Endothelial cell of umbilical vein (primary cell): ENCODE measurements around the gene KRTAP10-11. TPM values are rescaled to one million over a fixed set of nuclear protein-coding genes. Genes with fewer than 3 reads are reported as not detected.

ENCODE experiments used
- BruUV-seq: library from RNA; stranded (reverse); fragments of 400-500 nt; replicated peaks from 2 replicates; lab custom pipeline; 2021; lab: Mats Ljungman, UMichigan
- CTCF ChIA-PET: fragments of 300-600, 350-600 bp; sonication (Branson Sonifier 250); formaldehyde crosslinking; loops from one replicate; lab custom pipeline; 2021; ENCODE audit warnings: antibody characterized with exemption, inconsistent platforms; lab: Charles Lee
- POLR2A ChIA-PET: fragments of 300-600, 350-600 bp; sonication (Branson Sonifier 250); formaldehyde crosslinking; loops from one replicate; lab custom pipeline; 2021; ENCODE audit warnings: antibody characterized with exemption, inconsistent platforms; lab: Charles Lee
- DNase-seq: peaks from one replicate; pipeline ENCODE4 v3.0.0-alpha.2; 2011; ENCODE audit warnings: low read depth, low spot score
- FAIRE-seq: peaks from 2 replicates; lab custom pipeline; 2011; peaks lifted over from hg19 to GRCh38; lab: Jason Lieb, UNC
- H2AFZ ChIP-seq: 2 replicates; pipeline ENCODE4 v1.6.0; 2012; ENCODE audit warnings: low read depth, low read length, control low read depth, inconsistent platforms
- H3K27ac ChIP-seq: 2 replicates; pipeline ENCODE4 v1.5.1; 2011; ENCODE audit warnings: low read depth, mild to moderate bottlenecking, control low read depth, low read length, moderate library complexity; ENCODE audit not compliant: insufficient read depth
- H3K27me3 ChIP-seq, 2 experiments: 2 replicates each; pipeline versions ENCODE4 v1.6.0 to v1.6.1; 2011; ENCODE audit warnings: low read length in 2 of 2, mixed read lengths in 1 of 2; ENCODE audit not compliant: control insufficient read depth in 2 of 2, insufficient read depth in 2 of 2
- H3K36me3 ChIP-seq, 2 experiments: 2 replicates in 1 of 2; 3 replicates in 1 of 2; pipeline ENCODE4 v1.5.1; 2011; ENCODE audit warnings: low read length in 2 of 2, mild to moderate bottlenecking in 1 of 2, moderate library complexity in 1 of 2; ENCODE audit not compliant: control insufficient read depth in 2 of 2, insufficient read depth in 2 of 2; ENCODE audit errors: extremely low read depth in 1 of 2
- H3K4me1 ChIP-seq: 3 replicates; pipeline ENCODE4 v1.5.1; 2011; ENCODE audit warnings: mild to moderate bottlenecking, low read length; ENCODE audit not compliant: control insufficient read depth, insufficient read depth; ENCODE audit errors: extremely low read depth
- H3K4me2 ChIP-seq: 2 replicates; pipeline ENCODE4 v1.6.1; 2011; ENCODE audit warnings: low read length, control low read depth, mixed read lengths; ENCODE audit not compliant: insufficient read depth
- H3K4me3 ChIP-seq, 3 experiments: fragments of 200-600 bp in 1 of 3; sonication (generic), shearing (Covaris generic) in 1 of 3; replicated peaks in 1 of 3; 2 replicates each; pipeline ENCODE4 v1.5.1; 2011 to 2016; ENCODE audit warnings: control low read depth in 3 of 3, low read length in 3 of 3, mild to moderate bottlenecking in 2 of 3, inconsistent platforms in 1 of 3, low read depth in 1 of 3, moderate library complexity in 1 of 3; ENCODE audit not compliant: insufficient read depth in 1 of 3
- H3K79me2 ChIP-seq: 2 replicates; pipeline ENCODE4 v1.6.0; 2012; ENCODE audit warnings: low read length, inconsistent platforms; ENCODE audit not compliant: control insufficient read depth, insufficient read depth
- H3K9ac ChIP-seq: replicated peaks from 2 replicates; pipeline ENCODE3; 2011; ENCODE audit warnings: low read length, control low read depth; ENCODE audit not compliant: insufficient read depth; ENCODE audit errors: extremely low read depth
- H3K9me1 ChIP-seq: replicated peaks from 3 replicates; pipeline ENCODE4 v1.6.0; 2011; ENCODE audit warnings: mild to moderate bottlenecking, low read length; ENCODE audit not compliant: control insufficient read depth, insufficient read depth; ENCODE audit errors: extremely low read depth
- H3K9me3 ChIP-seq: replicated peaks from 2 replicates; pipeline ENCODE4 v1.5.1; 2012; ENCODE audit warnings: low read length, inconsistent platforms; ENCODE audit not compliant: control insufficient read depth, insufficient read depth
- H4K20me1 ChIP-seq: replicated peaks from 2 replicates; pipeline ENCODE3; 2011; ENCODE audit warnings: mild to moderate bottlenecking, low read length; ENCODE audit not compliant: control insufficient read depth, insufficient read depth; ENCODE audit errors: extremely low read depth
- EZH2 ChIP-seq: IDR thresholded peaks from 2 replicates; pipeline ENCODE4 v1.6.1; 2012; ENCODE audit warnings: borderline replicate concordance, low read depth, mild to moderate bottlenecking, moderate library complexity, low read length, inconsistent platforms; ENCODE audit not compliant: severe bottlenecking
- GATA2 ChIP-seq: IDR thresholded peaks from 2 replicates; pipeline ENCODE4 v1.7.0; 2011; ENCODE audit warnings: low read depth, mild to moderate bottlenecking, moderate library complexity, mixed read lengths, low read length; ENCODE audit not compliant: insufficient read length, insufficient read depth
- JUN ChIP-seq: IDR thresholded peaks from 2 replicates; pipeline ENCODE4 v1.6.1; 2011; ENCODE audit warnings: borderline replicate concordance, low read depth; ENCODE audit not compliant: insufficient read length, insufficient read depth
- POLR2A ChIP-seq: IDR thresholded peaks from 2 replicates; pipeline ENCODE4 v1.6.1; 2012; ENCODE audit warnings: low read depth, mild to moderate bottlenecking, control low read depth, low read length
- POLR2AphosphoS5 ChIP-seq: IDR thresholded peaks from 2 replicates; pipeline ENCODE4 v1.6.1; 2012; ENCODE audit warnings: low read depth, mild to moderate bottlenecking, control low read depth, low read length, moderate library complexity; ENCODE audit not compliant: insufficient read depth
- dilution Hi-C: fragments of 300-500 bp; cut with MboI; formaldehyde crosslinking; loops from one replicate; pipeline ENCODE4 v1.15.0; 2019; ENCODE audit warnings: low sequenced_read_pairs; ENCODE audit not compliant: extremely low pct_ligation_motif_present
- intact Hi-C: fragments of 100-400 bp; cut with micrococcal nuclease; formaldehyde crosslinking; loops from one replicate; pipeline ENCODE4 v1.10.0; 2022
- polyA plus RNA-seq, 4 experiments: library from polyadenylated mRNA; depleted of rRNA in 3 of 4; stranded (reverse) in 3 of 4; unstranded in 1 of 4; fragments of >200 nt; gene quantifications; 2 replicates each; pipeline versions ENCODE4 v1.2.1 to v1.2.3, GENCODE V29; 2011 to 2012; ENCODE audit warnings: missing spikeins in 1 of 4
- total RNA-seq: library from RNA; stranded (reverse); gene quantifications from 2 replicates; pipeline ENCODE4 v1.2.3, GENCODE V29; 2021
- TF ChIP-seq, protein P1 (sequence below): IDR thresholded peaks from 2 replicates; pipeline ENCODE4 v1.6.1; 2011; ENCODE audit not compliant: insufficient read depth, insufficient read length
- TF ChIP-seq, protein P2 (sequence below), 2 donors: IDR thresholded peaks; 1 replicate in 1 of 2; 2 replicates in 1 of 2; pipeline ENCODE4 v1.5.1; 2011; ENCODE audit warnings: low read length in 2 of 2, mild to moderate bottlenecking in 2 of 2, moderate library complexity in 2 of 2, control low read depth in 1 of 2, inconsistent platforms in 1 of 2, low read depth in 1 of 2; ENCODE audit not compliant: insufficient read depth in 1 of 2; ENCODE audit errors: extremely low read depth in 1 of 2

The KRTAP10-11 gene
- total and polyA plus RNA-seq, 2 donors (not counting 3 experiments of a cell fraction or from before 2014, with no cell fraction given), result not detected

DNA sequence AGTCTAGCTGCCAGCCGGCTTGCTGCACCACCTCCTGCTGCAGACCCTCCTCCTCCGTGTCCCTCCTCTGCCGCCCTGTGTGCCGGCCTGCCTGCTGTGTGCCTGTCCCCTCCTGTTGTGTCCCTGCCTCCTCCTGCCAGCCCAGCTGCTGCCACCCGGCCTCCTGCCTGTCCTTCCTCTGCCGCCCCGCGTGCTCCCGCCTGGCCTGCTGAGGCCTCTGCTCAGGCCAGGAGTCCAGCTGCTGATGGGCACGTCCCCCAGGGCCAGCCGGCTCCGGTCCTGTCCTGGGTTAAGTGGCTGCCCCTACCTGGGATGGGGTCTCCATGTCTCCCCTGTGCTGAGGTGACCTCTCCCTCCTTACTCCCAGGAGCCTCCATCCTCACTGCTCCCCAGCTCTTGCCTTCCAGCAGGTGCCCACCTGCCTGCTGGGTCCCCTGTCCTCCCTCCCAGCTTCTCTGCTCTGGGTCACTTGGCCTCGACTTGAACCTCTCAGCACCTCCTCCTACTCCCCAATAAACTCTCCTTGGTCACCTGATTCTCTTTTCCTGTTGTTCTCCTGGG, 33.5 kb upstream of the KRTAP10-11 start:
- CTCF ChIA-PET, result no interaction called here

More for the DNA sequence above, 33.5 kb upstream of the KRTAP10-11 start:
- Histone ChIP-seq H3K9me3 (peaks cover 5% of the 10 kb centered on the region), H4K20me1 (no peaks in the 10 kb centered on the region), H3K9ac (no peak overlapping the region), H3K4me3 (no peak overlapping the region), H3K27me3 (no peaks in the 10 kb centered on the region), H3K4me2 (no peak overlapping the region), H3K9me1 (no peaks in the 10 kb centered on the region), H3K4me1 (no peaks in the 10 kb centered on the region), H3K36me3 (no peaks in the 10 kb centered on the region), H3K27ac (no peak overlapping the region), H2AFZ (no peak overlapping the region), H3K79me2 (no peaks in the 10 kb centered on the region)
- dilution Hi-C loops (no loop called here), intact Hi-C loops (no loop called here)
- POLR2A ChIA-PET, result no interaction called here
- FAIRE-seq, result no peak
- no TSS peak for BruUV-seq
- no peak for TF ChIP-seq POLR2A
- TF ChIP-seq, protein P1, sequence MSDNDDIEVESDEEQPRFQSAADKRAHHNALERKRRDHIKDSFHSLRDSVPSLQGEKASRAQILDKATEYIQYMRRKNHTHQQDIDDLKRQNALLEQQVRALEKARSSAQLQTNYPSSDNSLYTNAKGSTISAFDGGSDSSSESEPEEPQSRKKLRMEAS, result no peak
- no peak for TF ChIP-seq POLR2AphosphoS5
- no peak for TF ChIP-seq EZH2
- TF ChIP-seq JUN, result no peak
- TF ChIP-seq GATA2, result no peak
- TF ChIP-seq, protein P2, sequence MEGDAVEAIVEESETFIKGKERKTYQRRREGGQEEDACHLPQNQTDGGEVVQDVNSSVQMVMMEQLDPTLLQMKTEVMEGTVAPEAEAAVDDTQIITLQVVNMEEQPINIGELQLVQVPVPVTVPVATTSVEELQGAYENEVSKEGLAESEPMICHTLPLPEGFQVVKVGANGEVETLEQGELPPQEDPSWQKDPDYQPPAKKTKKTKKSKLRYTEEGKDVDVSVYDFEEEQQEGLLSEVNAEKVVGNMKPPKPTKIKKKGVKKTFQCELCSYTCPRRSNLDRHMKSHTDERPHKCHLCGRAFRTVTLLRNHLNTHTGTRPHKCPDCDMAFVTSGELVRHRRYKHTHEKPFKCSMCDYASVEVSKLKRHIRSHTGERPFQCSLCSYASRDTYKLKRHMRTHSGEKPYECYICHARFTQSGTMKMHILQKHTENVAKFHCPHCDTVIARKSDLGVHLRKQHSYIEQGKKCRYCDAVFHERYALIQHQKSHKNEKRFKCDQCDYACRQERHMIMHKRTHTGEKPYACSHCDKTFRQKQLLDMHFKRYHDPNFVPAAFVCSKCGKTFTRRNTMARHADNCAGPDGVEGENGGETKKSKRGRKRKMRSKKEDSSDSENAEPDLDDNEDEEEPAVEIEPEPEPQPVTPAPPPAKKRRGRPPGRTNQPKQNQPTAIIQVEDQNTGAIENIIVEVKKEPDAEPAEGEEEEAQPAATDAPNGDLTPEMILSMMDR (IDR thresholded peaks at IDR 0.05; ENCODE audit: extremely low read depth in 1 of 2, insufficient read depth in 1 of 2, low read depth in 1 of 2, low read length in 2 of 2), result no peak
- no peak for DNase-seq
